LoVo (cell line): ENCODE data around the gene FAM76B.
"Not testable (repeated sequence)": the region's sequence is repeated elsewhere in the genome, so short reads cannot be mapped to it uniquely, and the experiment has no call there.

Experiments used
- DNase-seq: peaks from one replicate; pipeline ENCODE4 v3.0.0-alpha.2; 2016; ENCODE audit warnings: low spot score

Gene FAM76B

DNA sequence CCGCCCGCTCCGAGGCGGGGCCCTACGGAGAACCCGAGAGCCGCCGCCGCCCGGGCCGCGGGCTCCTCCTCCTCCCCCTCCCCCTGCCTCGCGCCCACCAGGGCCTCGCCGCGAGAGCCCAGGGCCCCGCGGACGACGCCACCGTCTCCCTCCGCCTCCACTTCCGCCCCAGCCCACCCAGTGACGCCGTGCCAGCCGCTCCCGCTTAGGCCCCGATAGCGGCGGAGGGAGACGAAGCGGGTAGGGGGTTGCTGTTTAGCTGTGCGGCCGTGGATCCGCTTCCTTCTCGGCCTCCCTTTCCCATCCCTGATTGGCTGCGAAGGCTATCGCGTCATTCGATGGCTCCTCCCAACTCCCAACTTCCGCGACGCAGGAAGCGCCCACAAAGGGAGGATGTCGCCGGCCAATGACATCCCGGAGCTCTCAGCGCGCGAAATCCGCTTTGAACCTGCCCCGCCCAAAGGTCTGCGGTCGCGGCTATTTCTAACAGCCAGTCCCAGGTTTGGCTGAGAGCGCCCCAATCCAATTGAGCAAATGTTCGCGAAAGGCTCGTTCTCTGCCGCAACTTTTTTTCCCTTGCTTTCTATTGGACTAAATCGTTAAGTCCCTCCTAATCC, at the start of gene FAM76B:
Gene FAM76B (minus strand): TSS at position 277 of the 617 bp plus-strand sequence. CDS start 304 bp downstream, outside the sequence.
- DNase-seq, result peak; percentile 97

DNA sequence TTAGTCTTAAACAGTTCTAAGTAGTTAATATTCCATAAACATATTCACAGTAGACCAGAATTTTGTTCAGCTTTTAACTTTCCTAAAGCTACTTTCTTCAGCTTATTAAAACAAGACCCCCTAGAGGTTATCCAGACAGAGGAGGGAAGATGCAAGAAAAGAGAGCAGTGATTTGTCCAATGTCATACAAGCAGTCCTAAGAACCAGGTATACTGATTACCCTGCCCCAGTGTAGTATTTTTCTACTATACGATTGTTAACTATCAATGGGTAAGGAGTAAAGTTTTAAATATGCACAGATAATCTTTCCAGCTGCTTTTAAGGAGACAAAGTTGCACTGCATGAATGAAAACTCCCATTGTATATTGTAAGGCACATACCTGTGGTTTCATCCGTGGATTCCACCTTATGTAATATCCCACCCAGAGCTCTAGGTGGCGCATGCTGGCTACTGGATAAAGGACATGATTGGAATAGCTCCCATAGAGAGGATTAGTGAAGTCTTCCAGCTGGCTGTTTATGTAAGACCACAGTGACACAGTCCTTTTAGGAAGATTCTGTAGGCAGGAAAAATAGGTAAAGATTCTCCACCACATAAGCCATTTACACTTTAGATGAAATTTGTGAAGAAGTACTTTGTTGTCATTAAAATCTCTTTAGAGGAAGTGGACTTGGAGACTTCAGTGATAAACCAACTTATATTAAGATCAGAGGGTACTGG, 46.3 kb upstream of the FAM76B start:
- peak; percentile 75 for DNase-seq

DNA sequence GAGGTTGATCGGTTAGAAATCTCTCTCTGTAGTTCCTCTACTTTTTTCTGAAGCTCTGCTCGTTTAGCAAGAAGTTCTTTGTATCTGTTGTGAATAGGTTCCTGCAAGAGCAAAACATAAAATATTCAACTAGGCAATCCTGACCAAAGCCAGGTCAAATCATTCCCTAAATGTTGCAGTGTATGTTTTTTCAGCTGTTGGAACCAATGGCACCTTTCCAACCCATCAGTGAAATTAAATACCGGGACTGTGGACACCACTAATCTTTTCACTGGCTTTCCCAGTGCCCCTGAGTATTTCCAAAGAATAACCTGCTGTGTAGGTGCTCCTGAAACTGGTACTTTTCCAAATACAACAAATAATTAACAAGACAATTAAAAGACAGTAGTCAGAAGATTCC, 45.8 kb upstream of the FAM76B start:
- DNase-seq, result no peak

DNA sequence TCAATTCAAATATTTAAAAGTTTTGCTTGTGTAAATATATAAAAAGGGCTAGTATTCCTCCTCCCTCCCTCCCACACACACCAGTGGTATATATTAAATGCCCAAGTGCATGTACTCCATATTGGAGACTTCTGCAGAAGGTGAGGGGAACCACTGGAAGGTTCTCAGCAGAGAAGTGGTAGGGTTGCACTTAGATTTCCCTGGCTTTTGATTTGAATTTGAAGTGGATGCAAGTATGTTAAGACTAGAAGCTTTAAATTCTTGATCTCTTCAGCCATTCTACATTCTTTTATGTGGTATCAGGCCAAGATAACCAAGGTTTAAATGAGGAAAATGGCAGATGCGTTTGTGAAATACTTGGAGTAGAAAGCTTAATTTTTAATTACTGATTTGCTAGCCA, 43.8 kb upstream of the FAM76B start:
- DNase-seq, result no peak

- DNase-seq, result no peak
These were observed 43.2 kb upstream of the FAM76B start for GRCh38 chr11:95832763-95833162.

DNA sequence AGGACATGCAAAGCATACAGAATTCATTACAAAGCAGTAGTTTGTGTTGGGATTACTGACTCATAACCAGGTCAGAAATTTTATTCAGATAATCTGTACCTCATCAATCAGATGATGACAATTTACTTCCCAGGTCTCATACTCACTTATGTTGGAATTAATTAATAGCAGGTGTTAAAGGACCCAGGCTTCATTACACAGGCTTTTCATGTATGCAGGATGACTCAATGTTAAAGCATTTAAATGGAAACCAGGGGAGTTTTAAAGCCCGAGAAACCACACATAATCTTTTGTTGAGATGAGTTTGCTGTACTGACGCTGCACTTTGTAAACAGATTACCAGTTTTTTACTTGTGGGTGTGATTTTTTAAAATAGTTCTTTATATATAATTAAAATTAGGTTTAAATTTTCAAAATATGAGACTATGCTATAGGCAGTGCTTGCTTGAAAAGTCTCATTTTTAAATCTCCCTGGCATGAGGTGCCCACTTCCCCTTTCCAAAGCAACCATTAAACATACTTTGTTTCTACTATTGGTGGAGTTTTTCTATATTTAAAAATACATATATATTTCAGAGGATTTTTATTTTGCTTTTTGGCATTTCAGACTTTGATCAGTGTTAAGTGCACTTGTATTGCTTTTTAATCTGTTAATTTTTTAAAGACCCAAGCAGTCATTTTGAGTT, 41.8 kb upstream of the FAM76B start:
- DNase-seq, result no peak

- no peak for DNase-seq
These were observed 40.1 kb upstream of the FAM76B start for GRCh38 chr11:95829580-95830259.

GRCh38 chr11:95827696-95828095, 38.1 kb upstream of the FAM76B start:
- no peak for DNase-seq

DNA sequence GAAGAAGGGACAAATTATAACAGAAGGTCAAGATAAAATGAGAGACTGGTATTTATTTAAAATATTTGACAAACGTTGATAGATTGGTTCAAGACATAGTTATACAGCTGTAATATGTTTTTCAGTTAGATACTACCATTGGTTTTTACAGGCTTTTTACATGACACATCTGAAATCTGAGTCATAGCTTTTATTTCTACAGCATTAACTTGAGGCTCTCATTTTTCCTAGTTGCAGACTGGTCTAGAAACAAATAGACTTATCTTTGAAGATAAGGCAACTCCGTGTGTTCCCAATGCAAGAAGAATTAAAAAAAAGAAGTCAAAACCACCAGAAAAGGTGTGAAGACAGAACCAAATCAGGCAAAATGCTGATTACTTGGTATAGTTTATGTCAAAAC, 32.1 kb upstream of the FAM76B start:
- DNase-seq, result no peak

DNA sequence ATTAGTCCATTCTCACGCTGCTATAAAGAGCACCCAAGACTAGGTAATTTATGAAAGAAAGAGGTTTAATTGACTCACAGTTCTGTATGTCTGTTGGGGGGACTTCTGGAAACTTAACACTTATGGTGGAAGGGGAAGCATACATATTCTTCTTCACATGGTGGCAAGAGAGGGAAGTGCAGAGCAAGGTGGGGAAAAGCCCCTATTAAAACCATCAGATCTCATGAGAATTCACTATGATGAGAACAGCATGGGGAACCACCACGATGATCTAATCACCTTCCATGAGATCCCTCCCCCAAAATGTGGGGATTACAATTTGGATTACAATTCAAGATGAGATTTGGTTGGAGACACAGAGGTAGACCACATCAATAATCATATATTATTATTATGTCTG, 26.5 kb upstream of the FAM76B start:
- DNase-seq, result no peak

DNA sequence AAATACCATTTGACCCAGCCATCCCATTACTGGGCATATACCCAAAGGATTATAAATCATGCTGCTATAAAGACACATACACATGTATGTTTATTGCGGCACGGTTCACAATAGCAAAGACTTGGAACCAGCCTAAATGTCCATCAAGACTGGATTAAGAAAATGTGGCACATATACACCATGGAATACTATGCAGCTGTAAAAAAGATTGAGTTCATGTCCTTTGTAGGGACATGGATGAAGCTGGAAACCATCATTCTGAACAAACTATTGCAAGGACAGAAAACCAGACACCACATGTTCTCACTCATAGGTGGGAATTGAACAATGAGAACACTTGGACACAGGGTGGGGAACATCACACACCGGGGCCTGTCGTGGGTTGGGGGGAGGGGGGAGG, 21.5 kb upstream of the FAM76B start:
- not testable (repeated sequence) for DNase-seq

DNA sequence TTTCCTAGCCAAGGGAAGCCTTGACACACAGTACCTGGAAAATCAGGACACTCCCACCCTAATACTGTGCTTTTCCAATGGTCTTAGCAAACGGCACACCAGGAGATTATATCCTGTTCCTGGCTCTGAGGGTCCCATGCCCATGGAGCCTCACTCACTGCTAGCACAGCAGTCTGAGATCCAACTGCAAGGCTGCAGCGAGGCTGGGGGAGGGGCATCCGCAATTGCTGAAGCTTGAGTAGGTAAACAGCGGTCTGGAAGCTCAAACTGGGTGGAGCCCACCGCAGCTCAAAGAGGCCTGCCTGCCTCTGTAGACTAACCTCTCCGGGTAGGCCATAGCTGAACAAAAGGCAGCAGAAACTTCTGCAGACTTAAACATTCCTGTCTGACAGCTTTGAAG, 16.9 kb upstream of the FAM76B start:
- not testable (repeated sequence) for DNase-seq

- DNase-seq, result no peak
These were observed 16.3 kb upstream of the FAM76B start for GRCh38 chr11:95805869-95806268.

GRCh38 chr11:95803973-95804372, 14.4 kb upstream of the FAM76B start:
- no peak for DNase-seq

DNA sequence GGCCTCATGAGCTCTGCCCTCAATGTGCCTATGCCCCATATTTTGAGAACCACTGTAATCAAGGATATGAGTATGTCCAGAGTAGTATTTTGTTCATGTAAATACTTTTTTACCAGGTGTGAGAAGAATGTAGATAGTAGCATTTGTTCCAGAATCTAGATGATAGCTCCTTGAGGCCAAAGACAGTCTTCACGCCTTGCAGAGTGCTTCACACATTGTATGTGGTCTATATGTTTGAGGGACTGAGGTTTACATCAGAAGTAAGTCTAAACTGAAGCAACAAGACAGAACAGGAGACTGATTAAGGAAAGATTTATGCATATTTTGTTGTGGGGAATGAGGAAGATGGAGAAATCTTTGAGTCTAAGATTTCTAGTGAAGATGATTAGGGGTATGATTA, 13.2 kb upstream of the FAM76B start:
- DNase-seq, result no peak

DNA sequence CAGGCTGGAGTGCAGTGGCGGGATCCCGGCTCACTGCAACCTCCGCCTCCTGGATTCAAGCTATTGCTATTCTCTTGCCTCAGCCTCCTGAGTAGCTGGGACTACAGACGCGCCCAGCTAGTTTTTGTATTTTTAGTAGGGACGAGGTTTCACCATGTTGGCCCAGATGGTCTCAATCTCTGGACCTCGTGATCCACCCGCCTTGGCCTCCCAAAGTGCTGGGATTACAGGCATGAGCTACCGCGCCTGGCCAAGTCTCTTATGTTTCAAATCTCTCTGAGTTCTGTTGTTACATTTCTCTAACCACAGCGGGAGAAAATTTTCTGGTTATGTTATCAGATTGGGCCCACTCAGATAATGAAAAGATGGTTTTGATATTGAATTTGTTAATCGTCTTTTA, 10.9 kb upstream of the FAM76B start:
- DNase-seq, result no peak

DNA sequence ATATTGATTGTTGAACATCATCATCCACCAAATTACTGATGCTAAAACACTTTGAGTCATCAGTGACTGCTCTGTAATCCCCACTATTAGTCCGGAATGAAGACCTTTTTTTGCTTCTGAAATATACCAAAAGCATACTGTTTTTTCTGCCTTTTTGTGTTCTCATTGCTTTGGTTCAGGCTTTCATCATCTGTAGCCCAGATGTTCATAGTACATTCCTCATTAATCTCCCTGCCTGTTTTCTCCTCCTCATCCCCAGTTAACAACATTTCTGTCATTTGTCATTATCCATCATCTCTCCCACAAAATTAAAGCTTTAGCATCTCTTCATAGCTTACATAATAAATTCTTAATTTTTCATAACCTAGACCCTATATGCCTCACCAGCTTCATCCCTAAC, 10.0 kb upstream of the FAM76B start:
- no peak for DNase-seq

DNA sequence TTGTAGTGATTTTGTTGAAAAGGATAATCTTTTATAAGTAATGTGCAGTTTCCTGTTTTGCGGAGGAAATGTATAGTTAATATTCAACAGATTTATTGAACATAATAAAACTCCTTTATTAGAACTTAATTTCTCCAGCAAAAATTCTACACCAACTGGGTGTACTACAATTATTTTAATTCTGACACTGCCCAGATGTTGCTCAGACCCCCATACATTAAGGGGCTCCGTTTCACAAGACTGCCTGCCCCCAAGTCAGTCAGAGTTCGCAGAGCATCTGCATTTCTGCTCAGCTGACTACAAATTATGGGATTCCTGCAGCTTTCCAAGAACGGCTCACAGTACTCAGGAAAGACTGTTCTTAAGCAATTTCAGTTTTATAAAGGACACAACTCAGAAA, 6.9 kb upstream of the FAM76B start:
- no peak for DNase-seq

DNA sequence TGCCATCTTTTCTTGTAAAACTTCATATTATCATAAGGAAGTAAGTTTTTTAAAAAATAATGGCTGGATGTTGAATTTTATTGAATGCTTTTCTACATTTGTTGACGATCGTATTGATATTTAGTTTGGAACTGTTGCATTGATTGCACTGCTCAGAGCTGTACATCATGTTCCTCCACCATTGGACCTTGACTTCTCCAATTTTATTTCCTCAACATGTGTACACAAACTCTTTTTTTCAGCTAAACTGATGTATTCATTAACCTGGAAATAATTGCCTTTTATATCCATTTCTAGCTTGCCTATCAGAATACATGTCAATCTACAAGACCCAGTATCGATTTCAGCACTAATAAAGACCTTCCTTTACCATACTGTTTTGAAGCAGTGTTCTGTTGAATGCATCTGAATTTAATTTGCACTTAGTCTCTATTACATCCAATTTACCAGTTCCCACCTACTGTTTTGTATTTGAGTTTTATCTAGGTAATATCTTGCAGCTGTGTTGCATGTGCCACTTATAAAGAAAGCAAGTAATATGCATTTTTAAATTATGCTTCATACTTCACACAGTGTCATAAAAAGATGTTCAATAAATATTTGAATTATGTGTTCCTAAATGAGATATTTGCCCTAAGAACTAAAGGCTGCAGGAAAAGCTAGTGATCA, 6.2 kb upstream of the FAM76B start:
- DNase-seq, result no peak

GRCh38 chr11:95794086-95794485, 4.5 kb upstream of the FAM76B start:
- no peak for DNase-seq

GRCh38 chr11:95793116-95793515, 3.5 kb upstream of the FAM76B start:
- DNase-seq, result no peak

DNA sequence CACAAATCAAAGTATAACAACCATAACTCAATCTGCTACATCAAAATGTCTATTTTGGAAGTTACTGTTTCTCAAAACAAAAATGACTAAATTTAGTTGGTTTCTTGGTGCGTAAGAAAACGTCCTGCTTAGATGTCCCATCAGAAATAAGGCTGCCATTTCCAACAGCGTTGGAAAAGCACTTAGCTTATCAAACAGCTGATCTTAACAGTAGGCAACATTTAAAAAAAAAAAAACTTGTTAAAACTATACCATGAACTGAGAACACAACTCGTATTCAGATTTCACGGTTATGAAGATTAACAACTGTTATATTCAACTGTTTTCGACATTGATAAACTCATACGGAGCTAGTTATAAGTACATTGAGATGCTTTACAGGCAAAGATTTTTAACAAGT, 3.1 kb upstream of the FAM76B start:
- DNase-seq, result no peak
